Activated naive CD4-positive, alpha-beta T cell (primary cell): ENCODE data around the gene PANX3.

Experiments used
- DNase-seq, 4 experiments: peaks; one replicate each; lab custom pipeline; 2025; lab: John Stamatoyannopoulos, UW

PANX3 gene

DNA sequence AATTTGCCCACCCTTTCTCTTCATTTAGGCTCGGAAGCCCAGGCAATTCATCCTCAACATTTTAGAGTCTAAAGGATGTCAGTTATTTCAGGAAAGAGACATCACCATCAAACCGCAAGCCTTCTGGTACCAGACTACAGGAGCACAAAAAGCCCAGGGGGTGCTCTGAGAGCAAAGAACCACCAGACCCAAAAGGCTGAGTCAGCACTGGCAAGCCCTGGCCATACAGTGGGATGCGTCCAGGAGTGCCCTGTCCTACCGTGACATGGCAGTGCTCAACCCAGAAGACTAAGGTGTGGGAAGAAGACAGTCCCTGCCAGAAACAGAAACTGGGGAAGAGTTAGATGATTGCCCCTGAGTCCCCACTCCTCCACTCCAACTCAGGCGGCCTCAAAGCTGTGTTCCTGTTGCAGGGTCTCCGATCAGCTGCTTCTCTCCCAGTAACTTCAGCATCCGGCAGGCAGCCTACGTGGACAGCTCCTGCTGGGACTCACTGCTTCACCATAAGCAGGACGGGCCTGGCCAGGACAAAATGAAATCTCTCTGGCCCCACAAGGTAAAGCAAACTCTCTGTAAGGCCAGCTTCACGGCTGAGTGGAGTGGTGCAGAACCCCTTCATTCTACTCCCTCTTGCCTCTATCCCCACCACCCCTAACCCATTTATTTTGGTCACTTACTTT lies 1.5 kb downstream of the PANX3 start:
- no peak for DNase-seq

- DNase-seq = no peak
Observed at GRCh38 chr11:124618863-124619262, 7.6 kb downstream of the PANX3 start.

DNA sequence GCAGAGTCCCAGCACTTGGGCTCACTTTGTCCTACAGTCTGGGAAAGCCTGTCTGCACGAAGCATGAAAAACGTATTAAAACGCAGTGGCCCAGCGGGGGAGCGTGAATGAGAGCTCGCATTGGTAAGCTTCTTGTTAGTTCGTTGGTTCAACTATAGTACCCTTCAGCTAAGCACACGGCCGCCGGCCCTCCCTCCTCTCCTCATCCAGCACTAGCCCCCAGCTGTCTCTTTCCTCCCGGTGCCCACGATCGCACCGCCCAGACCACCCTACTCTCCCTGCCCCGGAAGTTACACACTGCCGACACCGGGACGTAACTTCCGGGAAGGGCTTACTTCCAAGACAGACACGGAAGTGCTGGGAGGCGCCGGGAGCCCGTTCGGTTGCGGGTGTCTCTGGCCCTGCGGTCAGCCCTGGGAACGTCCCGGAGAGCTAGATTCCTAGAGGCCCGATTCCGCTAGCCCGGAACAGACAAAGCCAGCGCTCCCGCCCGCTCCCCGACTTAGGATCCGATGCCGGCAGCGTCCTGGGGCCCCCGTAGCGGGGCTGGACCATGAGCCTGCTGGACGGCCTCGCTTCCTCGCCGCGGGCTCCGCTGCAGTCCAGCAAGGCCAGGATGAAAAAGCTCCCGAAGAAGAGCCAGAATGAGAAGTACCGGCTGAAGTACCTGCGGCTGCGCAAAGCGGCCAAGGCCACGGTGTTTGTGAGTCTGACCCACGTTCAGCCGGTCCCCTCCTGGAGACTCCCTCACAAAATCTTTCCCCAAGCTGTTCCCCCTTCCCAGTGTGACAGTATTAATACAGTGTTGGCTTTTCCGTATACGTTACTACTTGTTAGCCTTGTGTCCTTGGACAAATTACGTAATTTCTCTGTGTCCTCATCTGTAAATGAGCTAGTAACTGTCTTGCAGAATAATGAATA lies 11.6 kb downstream of the PANX3 start, which contains the start of gene TBRG1:
Gene TBRG1, plus strand, starts transcription at position 334 of the 921 bp plus-strand sequence. Its CDS starts 220 bp downstream, at position 554.
- peak; percentile 51 to 74 (median 66) for DNase-seq

DNA sequence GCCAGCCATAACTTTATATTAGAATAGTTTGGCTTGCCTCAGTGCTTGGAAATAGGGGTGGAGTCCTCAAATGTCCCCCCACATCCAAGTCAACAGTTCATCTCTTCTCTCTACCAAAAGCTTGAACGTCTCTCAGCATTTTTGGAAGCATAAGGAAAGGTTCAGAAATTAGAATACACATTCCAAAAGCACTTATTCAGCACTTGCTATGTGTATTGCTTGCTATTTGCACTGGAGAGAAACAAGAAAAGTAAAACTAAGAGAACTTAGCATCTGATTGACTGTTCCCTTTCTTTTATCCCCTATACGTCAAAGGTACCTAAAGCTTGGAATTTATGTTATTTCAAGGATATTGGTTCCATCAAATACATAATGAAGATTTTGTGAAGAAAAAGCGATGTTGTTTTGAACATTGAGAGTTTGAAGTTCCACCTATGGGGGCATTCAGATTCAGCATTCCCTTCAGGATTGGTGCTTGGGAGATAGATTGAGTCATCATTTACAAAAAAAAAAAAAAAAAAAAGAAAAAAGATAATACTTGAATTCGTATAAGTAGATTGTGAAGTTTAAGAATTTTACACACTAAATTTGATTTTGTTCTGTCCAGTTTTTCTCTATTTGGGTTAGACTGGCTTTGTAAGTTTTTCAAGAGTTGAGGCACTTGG lies 12.8 kb downstream of the PANX3 start:
- no peak for DNase-seq

GRCh38 chr11:124625504-124626168 lies 14.4 kb downstream of the PANX3 start:
- no peak for DNase-seq

GRCh38 chr11:124627546-124627945 lies 16.3 kb downstream of the PANX3 start:
- no peak for DNase-seq

DNA sequence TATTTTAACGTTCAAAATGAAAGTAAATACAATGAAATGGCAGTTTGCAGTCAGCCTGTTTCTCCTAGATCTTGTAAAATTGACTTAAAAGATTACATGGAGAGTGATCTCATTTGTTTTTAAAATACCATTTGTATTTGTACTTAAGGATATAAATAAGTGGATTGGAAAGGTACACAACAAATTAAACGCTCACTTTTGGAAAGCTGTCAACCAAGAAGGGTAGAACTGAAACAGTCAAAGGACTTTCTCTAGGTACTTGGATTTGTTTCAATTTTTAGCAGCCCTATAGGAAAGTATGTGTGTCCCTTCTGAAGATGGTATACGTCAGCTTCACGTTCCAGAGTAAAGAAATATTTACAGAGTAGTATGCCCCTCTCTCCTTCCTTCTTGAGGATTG lies 18.7 kb downstream of the PANX3 start:
- no peak for DNase-seq

DNA sequence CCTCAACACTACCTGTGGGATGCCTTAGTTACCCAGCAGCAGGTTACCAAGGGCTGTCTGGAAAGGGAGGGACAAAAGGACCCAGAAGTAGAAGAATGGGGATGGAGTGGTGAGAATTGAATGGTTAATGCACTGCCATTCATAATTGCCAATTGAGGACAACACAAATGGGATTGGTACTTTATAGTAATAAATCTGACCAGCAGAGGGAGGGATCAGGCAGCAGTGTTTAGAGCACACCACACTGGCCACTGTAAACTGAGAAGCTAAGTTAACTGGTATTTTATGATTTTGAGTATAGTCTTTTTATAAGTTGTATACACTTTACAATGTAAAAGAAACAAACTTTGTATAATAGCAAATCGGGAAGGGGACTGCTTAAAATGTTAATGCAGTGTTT lies 22.1 kb downstream of the PANX3 start:
- DNase-seq = no peak

DNA sequence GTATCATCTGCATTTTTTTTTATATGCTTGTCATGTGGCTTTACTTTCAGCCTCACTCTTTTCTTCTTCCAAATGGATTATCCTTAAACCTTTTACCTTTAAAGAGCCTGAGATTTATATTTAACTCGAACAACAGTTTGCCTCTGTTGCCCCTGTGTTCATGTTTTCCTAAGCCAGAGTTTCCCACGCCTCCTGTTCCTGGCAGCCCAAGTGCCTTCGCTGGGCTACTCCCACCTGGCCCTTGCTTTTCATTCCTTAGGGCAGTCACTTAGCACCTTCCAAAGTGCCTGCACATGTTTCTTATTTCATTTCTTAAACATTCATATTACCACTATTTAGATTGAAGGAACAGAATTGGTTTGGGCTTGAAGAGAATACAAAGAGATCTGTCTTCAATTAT lies 24.7 kb downstream of the PANX3 start:
- DNase-seq = no peak

- DNase-seq = no peak
Observed at GRCh38 chr11:124638500-124638899, 27.3 kb downstream of the PANX3 start.

DNA sequence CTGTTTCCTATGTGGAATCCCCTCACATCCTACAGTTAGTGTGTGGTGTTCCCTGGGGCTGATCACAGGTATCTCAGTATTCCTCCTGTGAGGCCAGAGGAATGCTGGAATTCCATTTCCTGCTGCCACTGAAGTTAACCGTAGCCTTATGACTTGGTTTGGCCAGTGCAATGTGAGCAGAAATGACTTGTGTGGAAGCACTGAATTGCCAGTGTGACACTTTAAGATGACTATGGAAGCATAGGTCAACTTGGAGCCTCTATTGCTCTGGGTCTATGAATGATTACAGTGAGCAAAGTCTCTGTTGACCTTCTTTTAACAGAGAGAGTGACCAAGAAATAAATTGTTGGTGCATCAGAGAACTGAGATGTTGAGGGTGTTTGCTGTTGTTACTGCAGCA lies 28.0 kb downstream of the PANX3 start:
- no peak for DNase-seq

GRCh38 chr11:124640666-124641065 lies 29.4 kb downstream of the PANX3 start:
- no peak for DNase-seq

- no peak for DNase-seq
Observed at GRCh38 chr11:124642628-124643027, 31.4 kb downstream of the PANX3 start.

GRCh38 chr11:124643042-124643604 lies 31.9 kb downstream of the PANX3 start:
- no peak for DNase-seq

DNA sequence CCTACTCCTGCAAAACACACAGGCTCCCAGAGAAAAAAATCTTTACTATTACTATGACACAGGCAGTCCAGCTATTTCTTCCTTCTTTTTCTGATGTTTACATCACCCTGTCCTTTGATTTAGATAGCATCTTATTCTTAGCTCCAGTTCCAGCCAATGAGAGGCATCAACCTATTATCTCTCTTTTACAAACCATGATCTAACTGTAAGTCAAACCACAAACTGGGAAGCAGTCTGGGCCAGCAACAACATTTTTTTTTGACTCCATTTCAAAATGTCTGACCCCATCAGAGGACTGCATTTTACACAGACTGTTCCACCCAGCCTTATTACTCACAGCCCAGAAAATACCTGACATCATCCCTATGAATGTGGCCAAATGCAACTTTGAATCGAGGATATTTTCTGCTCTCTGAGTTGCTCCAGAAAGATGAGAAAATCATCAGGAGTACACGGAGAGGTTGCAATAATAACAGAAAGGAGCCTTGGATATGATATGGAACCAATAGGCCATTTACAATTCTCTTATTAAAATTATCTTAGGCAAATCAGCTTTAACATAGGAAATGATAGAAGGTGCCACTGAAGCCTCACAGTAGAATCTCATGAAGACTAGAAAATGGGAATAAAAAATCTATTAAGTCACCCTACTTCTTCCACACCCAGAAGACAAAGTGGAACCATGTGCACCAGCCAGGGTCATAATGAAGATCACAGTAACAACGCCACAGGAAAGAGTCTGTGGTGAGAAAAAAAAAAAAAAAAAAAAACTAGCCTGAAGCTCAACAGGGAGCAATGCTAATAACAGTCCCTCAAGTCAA lies 32.6 kb downstream of the PANX3 start:
- no peak for DNase-seq

DNA sequence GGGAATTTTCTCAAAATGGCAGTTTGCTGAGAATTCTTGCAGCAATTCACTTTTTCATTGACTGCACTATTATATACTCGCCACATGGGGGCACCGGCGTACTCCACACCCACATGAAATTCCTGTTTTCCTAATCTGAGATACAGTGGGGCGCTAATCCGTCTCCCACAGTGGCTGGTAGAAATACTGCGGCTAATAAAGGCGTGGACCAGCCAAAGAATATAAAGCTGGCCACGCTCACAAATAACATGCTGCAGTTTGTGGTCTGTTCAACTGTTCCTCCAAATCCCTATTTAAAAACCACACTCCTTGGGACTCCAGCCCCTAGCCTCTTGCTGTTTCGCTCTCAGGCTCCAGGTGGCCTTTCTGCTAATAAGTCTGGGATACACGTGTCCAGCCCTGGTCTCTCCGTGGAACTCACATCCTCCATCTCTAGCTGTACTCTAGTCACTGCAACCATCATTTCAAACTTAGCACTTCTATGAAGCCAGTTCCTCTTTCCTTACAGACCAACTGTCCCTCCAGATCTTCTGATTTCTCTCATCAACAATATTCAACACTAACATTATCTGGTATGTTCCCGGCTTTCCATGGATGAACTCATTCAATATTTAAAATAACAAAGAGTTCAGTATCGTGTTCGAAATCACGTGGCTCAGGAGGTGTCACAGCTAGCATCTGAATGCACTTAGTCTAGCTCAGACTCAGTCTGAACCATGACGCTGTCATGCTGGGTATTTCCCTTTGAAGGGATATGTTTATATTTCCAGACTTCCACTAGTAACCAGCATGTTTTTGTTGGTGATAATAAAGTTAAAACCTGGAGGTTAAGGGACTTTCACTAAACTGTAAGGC lies 33.4 kb downstream of the PANX3 start:
- DNase-seq = no peak

- no peak for DNase-seq
Observed at GRCh38 chr11:124646148-124646547, 34.9 kb downstream of the PANX3 start.

- no peak for DNase-seq
Observed at GRCh38 chr11:124648610-124649009, 37.4 kb downstream of the PANX3 start.

DNA sequence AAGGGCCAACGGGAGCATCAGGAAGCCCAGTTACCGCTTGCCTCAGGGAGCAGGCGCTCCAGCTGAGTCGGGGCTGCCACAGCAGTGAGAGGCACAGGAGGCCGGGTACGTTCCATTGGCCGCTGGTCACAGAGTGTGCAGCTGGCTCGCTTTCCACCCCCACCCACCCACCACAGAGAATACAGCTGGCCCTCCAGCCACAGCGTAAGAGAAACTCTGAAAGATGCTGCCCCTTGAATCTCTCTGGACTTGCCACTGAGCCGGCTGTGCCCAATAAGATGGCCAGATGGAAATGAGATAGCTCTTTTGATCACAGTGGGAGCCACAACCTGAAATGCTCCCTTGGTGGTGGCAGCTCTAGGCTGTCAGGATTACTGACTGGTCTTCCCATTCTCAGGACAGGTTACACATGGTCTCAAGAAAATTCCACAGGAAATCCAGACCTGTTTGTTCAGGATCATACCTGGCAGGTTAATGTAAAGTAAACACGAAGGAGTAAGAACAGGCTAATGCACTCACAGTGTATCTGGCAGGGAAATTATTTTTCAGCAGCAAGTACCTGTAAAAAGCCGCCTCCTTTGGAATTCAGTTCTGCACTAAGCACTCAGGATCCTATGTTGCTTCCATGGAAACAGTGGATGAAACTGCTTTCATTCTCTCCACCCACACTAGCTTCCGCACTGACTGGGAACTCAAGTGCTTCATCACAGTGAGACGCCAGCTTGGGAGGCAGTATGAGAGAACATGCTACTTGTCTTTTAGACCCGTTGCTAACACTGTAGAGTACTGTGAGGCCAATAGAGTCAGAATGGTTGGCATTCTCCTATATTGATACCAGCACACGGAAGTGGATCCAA lies 45.8 kb downstream of the PANX3 start:
- DNase-seq = no peak
